GM21825 (cell line): ENCODE measurements around the gene SLC35A2.
A peak's percentile ranks its signal among the peaks of the same experiment; 100 is the strongest.
"Not testable (repeated sequence)": the region's sequence is repeated elsewhere in the genome, so short reads cannot be mapped to it uniquely, and the experiment has no call there.

Experiments used
- ATAC-seq: cut with Tn5 transposase; IDR thresholded peaks from one replicate; pipeline ENCODE4 v1.9.1; 2021; ENCODE audit warnings: mild to moderate bottlenecking, moderate library complexity; ENCODE audit not compliant: unreplicated experiment

The SLC35A2 gene

DNA sequence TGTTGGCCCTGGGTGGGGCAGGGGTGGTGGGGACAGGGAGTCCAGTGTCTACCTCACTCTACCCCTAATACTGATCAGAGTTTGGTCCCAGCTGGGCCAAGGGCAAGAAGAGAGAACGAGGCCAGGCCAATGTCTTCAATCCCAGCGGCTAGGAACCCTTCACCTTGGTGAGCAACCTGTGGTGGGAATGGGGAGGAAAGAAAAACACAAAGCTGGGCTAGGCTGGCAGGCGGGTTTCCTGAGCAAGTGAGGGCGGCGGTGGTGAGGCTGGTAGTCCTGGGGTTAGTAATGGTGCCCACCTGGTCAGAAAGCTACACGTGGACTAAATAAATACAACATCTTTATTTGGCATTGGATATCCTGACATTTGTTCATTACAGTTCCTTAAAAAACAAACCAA, 8.2 kb downstream of the SLC35A2 start:
- no peak for ATAC-seq

DNA sequence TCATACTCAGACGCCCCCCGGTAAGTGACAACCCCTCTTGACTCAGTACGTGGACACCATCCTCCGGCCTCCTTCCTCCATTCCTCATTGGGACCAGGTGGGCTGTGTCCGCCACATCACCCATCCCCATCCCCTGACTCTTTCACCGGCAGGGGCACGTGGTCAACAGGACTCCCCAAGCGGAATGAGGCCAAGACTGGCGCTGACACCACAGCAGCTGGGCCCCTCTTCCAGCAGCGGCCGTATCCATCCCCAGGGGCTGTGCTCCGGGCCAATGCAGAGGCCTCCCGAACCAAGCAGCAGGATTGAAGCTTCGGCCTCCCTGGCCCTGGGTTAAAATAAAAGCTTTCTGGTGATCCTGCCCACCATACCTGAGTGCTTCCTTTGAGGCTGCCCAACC, 8.7 kb downstream of the SLC35A2 start:
- ATAC-seq: no peak

DNA sequence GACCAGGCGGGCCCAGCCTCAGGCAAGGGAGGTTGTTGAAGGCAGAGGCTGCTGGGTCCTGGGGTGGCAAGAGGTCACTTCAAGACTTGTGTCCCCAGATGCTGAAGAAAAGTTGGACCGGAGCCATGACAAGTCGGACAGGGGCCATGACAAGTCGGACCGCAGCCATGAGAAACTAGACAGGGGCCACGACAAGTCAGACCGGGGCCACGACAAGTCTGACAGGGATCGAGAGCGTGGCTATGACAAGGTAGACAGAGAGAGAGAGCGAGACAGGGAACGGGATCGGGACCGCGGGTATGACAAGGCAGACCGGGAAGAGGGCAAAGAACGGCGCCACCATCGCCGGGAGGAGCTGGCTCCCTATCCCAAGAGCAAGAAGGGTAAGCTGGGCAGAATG, 9.3 kb downstream of the SLC35A2 start:
- ATAC-seq: no peak

DNA sequence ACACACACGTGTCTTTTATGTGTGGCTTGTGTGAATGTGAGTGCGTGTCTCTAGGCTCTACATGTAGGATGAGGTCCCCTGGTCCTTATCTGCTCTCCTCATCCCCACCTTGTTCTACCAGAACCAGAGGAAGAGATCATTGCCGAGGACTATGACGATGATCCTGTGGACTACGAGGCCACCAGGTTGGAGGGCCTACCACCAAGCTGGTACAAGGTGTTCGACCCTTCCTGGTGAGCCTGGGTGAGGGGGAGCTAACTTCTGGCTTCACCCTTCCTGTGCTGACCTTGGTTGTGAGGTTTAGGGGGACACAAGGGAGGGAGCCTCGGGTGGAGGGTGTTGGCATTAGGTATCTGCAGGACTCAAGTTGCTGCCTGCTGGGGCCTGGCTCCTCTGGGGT, 10.4 kb downstream of the SLC35A2 start:
- ATAC-seq: no peak

DNA sequence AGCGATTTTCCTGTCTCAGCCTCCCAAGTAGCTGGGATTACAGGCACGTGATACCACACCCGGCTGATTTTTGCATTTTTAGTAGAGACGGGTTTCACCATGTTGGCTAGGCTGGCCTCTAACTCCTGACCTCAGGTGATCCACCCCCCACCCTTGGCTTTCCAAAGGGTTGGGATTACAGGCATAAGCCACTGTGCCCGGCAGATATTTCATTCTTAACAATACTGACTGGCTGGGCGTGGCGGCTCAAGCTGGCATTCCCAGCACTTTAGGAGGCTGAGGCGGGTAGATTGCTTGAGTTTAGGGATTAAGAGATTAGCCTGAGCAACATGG, 12.4 kb downstream of the SLC35A2 start:
- ATAC-seq: no peak

DNA sequence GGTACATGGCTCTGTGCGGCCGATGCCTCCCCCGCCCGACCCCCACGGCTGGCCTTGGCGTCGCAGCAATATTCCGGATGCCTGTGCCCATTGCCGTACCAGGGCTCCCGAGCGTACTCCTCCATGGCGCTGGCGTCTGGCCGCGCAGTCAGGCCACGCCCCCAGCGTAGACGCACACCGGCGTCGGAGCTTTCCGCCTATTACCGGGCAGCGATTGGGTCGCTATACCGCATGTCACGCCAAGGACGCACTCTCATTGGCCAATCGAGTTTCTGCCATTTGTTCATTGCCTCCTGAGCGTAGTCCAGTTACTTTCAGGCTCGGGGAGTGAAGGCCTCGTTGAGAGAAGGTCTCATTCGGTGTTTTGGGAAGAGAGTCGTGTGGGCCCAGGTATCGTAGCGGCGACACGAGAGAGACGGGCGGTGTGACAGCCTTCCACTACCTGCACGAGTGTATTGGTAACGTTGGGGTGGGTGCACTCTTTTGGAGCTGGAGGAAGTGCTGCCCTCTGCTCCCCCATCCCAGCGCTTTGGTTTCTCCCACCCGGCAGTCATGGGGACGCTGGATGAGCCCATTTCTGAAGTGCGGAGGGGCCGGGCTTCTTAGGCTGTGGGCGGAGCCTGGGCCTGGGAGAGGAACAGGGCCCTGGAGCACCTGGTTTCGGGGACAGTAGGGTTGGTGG, 13.7 kb downstream of the SLC35A2 start, which contains the start of the genes PQBP1 and TIMM17B:
TSS of gene PQBP1 (plus strand) at position 306 of the 682 bp plus-strand sequence. CDS start 580 bp downstream, outside the sequence.
TSS of gene TIMM17B (minus strand) at position 144 of the 682 bp plus-strand sequence. CDS start at position 125, 19 bp downstream.
- peak; percentile 77 for ATAC-seq

DNA sequence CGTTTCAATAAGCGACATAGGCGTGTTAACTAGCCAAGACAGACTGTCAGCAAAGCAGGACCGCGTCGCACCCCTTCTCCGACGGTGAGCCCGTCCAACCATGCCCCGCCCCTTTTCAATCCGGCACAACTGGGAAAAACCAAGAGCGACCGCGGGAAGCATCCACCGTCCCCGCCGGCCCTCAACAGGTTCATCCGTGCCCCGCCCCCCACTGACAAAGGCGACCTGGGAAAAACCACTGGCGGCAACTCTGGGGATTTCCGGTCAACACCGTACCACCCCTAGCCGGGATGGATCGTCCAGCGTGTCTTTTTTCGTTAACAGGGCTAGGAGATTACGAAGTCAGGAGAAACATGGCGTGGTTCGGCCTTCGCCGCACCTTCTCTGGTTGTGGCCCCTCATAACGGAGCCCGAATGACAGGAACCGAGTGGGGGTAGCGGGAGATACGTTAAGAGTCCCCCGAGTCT, 14.3 kb downstream of the SLC35A2 start:
- no peak for ATAC-seq

DNA sequence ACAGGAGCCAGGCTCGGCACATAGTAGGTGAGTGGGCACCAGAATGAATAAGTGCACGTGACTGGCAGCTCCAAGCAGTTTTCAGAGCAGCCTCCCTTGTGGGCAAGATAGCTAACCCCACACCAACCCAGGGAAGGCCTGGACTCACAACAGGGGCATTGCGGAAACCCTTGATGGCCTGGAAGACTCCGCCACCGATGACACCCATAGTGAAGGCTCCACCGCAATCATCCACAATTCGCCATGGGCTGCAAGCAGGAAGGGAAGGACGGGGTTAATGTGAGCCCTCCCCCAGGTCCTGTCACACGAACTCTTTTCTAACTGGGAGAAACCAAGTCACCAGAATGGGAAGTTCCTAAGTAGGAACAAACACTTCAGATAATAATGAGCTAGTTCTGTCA, 14.8 kb downstream of the SLC35A2 start:
- ATAC-seq: no peak

DNA sequence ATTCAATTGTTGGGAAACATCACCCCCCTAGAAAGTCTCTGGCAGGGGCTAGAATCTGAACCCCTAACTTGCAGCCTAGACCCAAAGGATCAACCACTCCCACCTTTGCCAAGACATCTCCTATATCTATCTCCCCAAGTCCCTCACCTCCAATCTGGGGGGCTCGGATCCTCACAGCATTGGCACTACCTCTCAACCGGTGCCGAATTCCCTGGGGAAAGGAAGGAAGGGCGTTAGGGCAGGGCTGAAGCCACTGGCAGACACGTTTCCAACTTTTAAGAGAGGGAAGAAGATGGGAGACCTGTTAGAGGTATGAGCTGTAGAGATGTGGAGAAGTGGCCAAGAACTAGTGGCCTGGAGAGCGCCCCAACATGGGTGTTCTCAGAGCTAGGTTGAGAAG, 16.6 kb downstream of the SLC35A2 start:
- no peak for ATAC-seq

DNA sequence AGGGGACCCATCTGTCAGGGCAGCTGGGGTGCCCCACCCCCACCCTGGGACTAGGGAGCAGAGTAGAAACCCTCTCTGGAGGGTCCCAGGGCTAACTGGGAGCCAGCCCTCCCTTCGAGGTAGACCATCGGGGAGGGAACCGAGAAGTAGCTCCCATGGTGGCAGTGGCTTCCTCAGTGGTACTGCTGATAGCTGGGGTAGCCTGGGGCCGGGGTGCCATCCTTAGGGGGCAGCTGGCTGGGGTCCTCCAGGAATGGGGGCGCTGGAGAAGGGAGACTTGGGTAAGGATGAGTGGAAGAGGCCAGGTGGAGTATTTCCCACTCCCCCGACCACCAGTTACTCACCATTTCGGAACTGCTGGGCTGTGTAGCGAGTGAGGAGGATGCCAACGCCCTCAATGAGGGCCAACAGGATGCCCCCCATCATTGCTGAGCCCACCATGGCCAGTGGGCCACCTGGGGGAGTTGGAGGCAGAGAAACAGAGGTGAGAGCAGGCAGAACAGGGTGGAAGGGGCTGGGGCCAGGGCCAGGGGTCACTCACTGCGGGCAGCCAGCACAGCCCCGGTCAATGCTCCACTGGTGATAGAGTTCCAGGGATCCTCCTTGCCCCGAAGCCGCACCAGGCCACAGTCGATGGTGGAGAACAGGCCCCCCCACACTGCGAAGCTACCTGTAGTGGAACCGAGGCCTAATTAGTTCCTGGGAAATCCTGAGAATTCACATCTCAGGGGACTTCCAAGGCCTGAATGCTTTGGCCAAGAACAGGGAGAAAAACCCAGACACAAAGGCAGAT, 17.7 kb downstream of the SLC35A2 start:
- no peak for ATAC-seq

DNA sequence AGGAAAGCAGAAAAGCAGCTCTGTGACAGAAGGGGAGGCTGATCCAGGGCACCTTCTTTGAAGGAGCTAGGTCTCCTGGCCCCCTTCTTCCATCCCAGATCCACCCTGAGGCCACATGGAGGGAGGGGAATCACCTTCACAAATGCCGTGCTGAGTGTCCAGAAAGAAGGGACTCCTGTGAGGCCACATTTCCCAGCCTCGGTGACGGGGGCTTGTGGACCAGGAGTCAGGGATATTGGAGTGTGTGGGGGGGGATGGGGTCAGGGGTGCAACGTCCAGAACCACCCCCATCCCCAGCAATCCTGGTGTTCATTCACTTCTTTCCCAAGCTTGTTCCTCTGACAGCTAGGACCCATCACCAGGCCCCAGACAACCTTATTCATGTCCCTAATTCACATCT, 18.6 kb downstream of the SLC35A2 start:
- no peak for ATAC-seq

DNA sequence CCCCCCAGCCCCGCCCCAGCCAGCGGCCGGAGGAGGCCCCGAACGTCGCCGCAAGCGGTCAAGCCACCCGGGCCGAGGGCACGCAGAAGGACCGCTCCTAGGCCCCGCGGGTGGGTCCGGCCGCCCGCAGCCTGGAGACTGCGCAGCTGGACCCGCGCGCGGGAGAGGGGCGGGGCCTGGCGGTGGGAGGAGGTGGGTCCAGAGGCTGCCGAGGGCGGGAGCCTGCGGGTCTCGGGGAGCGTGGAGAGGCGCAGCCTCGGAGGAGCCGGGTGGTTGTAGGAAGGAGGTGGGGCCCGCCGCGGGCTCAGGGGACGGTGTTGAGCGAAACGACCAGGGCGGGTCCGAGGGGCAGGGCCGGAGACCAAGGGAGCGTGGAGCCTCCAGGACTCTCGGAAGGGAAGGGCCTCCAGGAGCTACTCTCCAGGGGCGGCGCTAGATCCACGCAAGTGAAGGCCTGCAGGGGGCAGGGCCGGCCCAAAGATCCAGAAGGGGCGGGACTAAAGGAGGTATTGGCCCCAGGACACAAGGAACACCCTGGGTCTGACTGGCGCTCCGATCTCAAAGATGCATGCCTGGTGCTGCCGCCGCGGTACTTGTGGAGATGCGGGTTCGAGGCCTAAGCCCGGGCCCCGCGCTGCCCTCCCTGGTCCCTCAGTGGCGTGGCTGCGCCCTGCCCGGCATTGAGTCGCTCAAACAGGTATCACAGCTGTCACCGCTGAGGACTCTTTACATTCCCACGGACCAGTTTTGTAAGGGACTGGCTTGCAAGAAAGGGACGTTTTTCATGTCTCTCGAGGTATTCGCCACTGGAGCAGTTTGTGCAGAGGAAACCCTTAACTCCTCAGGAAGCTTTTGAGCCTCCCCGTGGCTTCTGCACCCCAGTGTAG, 19.8 kb downstream of the SLC35A2 start:
- ATAC-seq: peak; percentile 73

DNA sequence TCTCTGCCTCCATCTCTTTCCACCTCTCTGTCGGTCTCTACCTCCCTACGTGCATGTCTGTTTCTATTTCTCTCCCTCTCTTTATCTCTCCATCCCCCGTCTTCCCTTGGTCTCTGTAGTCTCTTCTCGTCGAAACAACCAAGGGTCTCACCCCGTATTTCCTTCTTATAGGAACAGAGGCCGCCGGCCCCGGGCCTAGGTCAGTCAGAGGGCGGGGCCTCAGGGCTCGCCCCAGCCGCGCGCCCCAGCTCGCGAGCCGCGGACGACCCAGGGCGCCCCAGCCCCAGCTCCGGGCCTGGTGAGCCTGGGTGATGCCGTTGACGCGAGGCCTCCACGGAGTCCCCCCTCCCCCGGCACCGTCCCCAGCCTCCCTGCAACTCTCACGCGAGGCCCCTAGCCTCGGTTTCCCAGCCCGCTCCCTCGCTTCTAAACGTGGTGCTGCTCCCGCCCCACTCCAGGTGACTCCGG, 20.5 kb downstream of the SLC35A2 start:
- peak; percentile 26 for ATAC-seq

DNA sequence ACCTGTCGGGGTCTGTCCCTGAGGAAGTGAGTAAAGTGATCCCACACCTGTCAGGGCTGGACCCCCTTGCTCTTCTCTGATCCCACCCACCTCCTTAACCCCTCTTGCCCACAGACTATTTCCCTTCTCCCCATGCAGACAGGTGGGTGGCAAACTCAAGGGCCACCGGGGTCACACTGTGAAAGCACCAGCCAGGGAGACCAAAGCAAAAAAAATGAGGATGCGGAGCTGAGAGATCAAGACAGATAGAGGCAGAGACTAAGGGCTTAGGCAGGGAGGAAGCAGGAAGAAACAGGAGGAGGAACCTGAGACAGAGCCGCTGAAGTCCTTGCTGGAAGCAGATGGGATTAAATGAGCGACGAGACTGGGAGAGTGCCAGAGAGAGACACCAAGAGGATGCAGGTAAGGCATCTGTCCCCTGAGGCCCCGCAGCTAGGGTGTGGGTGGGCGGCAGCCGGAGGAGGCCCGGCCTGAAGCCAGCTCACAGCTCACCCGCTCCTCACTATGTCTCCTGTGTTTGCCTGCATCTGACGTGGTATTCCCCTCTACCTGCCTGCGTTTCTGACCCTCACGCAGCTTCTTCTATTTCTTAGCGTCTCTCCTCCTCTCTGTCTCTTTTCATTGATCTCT, 21.0 kb downstream of the SLC35A2 start:
- ATAC-seq: no peak

DNA sequence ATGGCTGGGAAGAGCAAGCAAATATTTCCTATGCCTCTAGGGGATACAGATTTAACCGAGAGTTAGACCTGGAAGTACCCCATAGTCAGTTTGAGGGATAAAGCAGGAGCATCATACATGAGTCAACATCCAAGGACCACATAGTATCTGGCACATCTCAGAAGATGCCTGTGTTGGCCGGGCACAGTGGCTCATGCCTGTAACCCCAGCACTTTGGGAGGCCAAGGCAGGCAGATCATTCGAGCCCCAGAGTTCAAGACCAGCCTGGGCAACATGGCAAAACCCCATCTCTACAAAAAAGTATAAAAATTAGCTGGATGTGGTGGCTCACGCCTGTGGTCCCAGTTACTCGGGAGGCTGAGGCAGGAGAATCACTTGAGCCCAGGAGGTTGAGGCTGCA, 24.9 kb downstream of the SLC35A2 start:
- not testable (repeated sequence) for ATAC-seq

DNA sequence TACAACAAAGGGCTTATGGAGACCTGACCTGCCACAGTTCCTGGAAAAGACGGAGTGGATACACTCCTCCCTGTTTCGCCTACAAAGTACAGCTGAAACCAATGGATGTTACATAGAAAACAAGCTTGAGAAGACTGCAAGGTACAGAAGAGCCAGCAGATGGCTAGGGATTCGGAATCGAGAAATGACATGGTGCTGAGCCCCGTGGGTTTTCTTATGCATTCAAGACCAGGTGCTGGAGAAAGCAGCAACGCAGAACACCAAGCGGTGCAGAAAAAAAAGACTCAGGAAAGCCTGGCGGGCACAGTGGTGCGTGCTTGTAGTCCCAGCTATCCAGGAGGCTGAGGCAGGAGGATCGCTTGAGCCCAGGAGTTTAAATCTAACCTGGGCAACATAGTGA, 27.7 kb downstream of the SLC35A2 start:
- no peak for ATAC-seq

DNA sequence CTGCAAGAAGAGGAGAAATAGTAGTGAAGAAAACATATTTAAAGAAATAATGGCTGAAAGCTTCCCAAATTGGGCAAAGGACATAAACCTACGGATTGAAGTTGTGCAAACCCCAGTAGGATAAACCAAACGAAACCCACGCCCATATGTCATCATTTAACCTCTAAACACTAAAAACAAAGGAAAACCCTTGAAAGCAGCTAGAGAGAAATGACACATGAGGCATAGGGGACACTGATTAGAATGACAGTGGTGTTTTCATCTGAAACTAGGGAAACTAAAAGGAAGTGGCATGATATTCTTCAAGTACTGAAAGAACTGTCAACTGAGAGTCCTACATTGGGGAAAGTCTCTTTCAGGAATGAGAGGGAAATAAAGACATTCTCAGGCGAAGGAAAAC, 34.5 kb downstream of the SLC35A2 start:
- not testable (repeated sequence) for ATAC-seq

DNA sequence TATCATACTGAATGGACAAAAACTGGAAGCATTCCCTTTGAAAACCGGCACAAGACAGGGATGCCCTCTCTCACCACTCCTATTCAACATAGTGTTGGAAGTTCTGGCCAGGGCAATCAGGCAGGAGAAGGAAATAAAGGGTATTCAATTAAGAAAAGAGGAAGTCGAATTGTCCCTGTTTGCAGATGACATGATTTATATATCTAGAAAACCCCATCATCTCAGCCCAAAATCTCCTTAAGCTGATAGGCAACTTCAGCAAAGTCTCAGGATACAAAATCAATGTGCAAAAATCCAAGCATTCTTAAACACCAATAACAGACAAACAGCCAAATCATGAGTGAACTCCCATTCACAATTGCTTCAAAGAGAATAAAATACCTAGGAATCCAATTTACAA, 39.4 kb downstream of the SLC35A2 start:
- not testable (repeated sequence) for ATAC-seq

DNA sequence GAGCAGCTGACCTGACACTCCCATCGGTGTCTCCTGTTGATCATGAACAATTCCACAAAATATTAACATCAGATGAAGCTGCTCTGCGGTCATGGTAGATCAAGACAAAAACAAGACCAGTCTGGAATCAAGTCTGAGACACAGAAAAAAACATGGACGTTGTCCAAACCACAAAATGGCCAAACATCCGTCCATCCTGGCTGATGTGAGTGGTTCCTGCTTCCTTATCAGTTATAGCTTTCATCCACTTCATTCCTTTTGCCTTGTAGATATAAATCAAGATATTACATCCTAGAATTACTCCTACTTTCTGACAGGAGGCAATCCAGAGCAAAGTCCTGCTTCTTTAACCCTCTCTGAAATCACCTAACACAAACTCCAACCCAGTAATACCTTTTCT, 47.2 kb downstream of the SLC35A2 start:
- ATAC-seq: no peak

DNA sequence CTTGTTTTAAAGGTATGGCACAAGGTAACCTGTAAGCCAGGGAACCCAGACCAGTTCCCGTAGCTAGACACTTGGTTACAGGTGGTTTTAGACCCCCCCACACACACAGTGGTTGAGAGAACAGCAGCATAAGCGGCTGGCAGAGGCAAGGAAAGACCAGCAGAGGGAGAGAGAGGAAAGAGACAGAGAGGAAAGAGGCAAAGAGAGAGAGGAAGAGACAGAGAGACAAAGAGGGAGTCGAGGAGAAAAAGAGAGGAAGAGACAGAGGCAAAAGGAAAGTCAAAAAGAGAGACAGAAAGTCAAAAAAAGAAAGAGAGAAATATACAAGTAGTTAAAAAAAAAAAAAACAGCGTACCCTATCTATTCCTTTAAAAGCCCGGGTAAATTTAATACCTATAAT, 56.5 kb downstream of the SLC35A2 start:
- ATAC-seq: no peak
